Keratinocyte (primary cell): Measurements from ENCODE around the gene TMEM181. TPM values are rescaled to one million over a fixed set of nuclear protein-coding genes. Genes with fewer than 3 reads are reported as not detected.

ENCODE experiments used
- DNase-seq: peaks from one replicate; pipeline ENCODE4 v3.0.0-alpha.2; 2011; ENCODE audit warnings: low read depth, missing footprints, low spot score
- FAIRE-seq: peaks from 2 replicates; lab custom pipeline; 2011; peaks lifted over from hg19 to GRCh38; lab: Jason Lieb, UNC
- H2AFZ ChIP-seq: 2 replicates; pipeline ENCODE4 v1.6.0; 2012; ENCODE audit warnings: low read length, control low read depth, inconsistent platforms; ENCODE audit not compliant: control insufficient read depth
- H3K27ac ChIP-seq: 2 replicates; pipeline ENCODE4 v1.5.1; 2011; ENCODE audit warnings: low read length; ENCODE audit not compliant: control insufficient read depth, insufficient read depth
- H3K27me3 ChIP-seq: 3 replicates; pipeline ENCODE4 v1.6.0; 2011; ENCODE audit warnings: low read length; ENCODE audit not compliant: control insufficient read depth, insufficient read depth; ENCODE audit errors: extremely low read depth
- H3K36me3 ChIP-seq, 2 experiments: 2 replicates in 1 of 2; 3 replicates in 1 of 2; pipeline ENCODE4 v1.5.1; 2011; ENCODE audit warnings: low read length in 2 of 2, mild to moderate bottlenecking in 1 of 2; ENCODE audit not compliant: control insufficient read depth in 2 of 2, insufficient read depth in 2 of 2; ENCODE audit errors: extremely low read depth in 1 of 2
- H3K4me1 ChIP-seq: 3 replicates; pipeline ENCODE4 v1.5.1; 2011; ENCODE audit warnings: low read length; ENCODE audit not compliant: control insufficient read depth, insufficient read depth; ENCODE audit errors: extremely low read depth
- H3K4me2 ChIP-seq: 3 replicates; pipeline ENCODE4 v1.6.0; 2011; ENCODE audit warnings: low read depth, low read length; ENCODE audit not compliant: control insufficient read depth, insufficient read depth; ENCODE audit errors: extremely low read depth
- H3K4me3 ChIP-seq, 3 experiments: fragments of 200-600 bp in 1 of 3; sonication (generic) in 1 of 3; 2 replicates in 2 of 3; 3 replicates in 1 of 3; pipeline ENCODE4 v1.5.1; 2011 to 2016; ENCODE audit warnings: low read length in 3 of 3, mild to moderate bottlenecking in 3 of 3, control low read depth in 2 of 3, inconsistent platforms in 1 of 3, low read depth in 1 of 3, mixed read lengths in 1 of 3, mixed run types in 1 of 3, moderate library complexity in 1 of 3; ENCODE audit not compliant: control insufficient read depth in 2 of 3, insufficient read depth in 2 of 3; ENCODE audit errors: extremely low read depth in 1 of 3
- H3K79me2 ChIP-seq: 2 replicates; pipeline ENCODE4 v1.6.0; 2012; ENCODE audit warnings: low read length; ENCODE audit not compliant: control insufficient read depth, insufficient read depth
- H3K9ac ChIP-seq: 3 replicates; pipeline ENCODE4 v1.6.0; 2011; ENCODE audit warnings: low read length; ENCODE audit not compliant: control insufficient read depth, insufficient read depth; ENCODE audit errors: extremely low read depth
- H3K9me1 ChIP-seq: 3 replicates; pipeline ENCODE4 v1.6.0; 2011; ENCODE audit warnings: low read length; ENCODE audit not compliant: control insufficient read depth, insufficient read depth; ENCODE audit errors: extremely low read depth
- H3K9me3 ChIP-seq: 2 replicates; pipeline ENCODE4 v1.5.1; 2012; ENCODE audit warnings: low read depth, low read length; ENCODE audit not compliant: control insufficient read depth
- H4K20me1 ChIP-seq: 3 replicates; pipeline ENCODE4 v1.6.0; 2011; ENCODE audit warnings: low read length; ENCODE audit not compliant: control insufficient read depth, insufficient read depth; ENCODE audit errors: extremely low read depth
- EZH2 ChIP-seq: IDR thresholded peaks from one replicate; pipeline ENCODE4 v1.6.1; 2012; ENCODE audit warnings: inconsistent platforms, mild to moderate bottlenecking, low read length, moderate library complexity
- dilution Hi-C: fragments of 300-500 bp; cut with MboI; formaldehyde crosslinking; loops from one replicate; pipeline ENCODE4 v1.7.0; 2020; ENCODE audit warnings: low sequenced_read_pairs; ENCODE audit not compliant: extremely low pct_ligation_motif_present
- polyA plus RNA-seq, 5 experiments: library from polyadenylated mRNA; depleted of rRNA in 3 of 5; stranded (reverse) in 3 of 5; stranded (forward) in 1 of 5; unstranded in 1 of 5; fragments of >200 nt; gene quantifications; 1 replicate in 1 of 5; 2 replicates in 3 of 5; 3 replicates in 1 of 5; pipeline versions ENCODE4 v1.2.1 to v1.2.3, GENCODE V29; 2011 to 2012; ENCODE audit warnings: missing spikeins in 2 of 5, low read depth in 1 of 5, low replicate concordance in 1 of 5
- TF ChIP-seq, protein P1 (sequence below), 3 experiments: IDR thresholded peaks in 1 of 3; conservative IDR thresholded peaks in 1 of 3; optimal IDR thresholded peaks in 1 of 3; 2 replicates in 2 of 3; 3 replicates in 1 of 3; pipeline versions ENCODE3 to v1.5.1; 2011; ENCODE audit warnings: low read length in 3 of 3, mild to moderate bottlenecking in 3 of 3, moderate library complexity in 2 of 3, control low read depth in 1 of 3, inconsistent platforms in 1 of 3; ENCODE audit not compliant: insufficient read depth in 2 of 3; ENCODE audit errors: extremely low read depth in 1 of 3

Gene TMEM181
- polyA plus RNA-seq, 1 donor (not counting 4 experiments of a cell fraction or from before 2014, with no cell fraction given): 31.9 TPM

DNA sequence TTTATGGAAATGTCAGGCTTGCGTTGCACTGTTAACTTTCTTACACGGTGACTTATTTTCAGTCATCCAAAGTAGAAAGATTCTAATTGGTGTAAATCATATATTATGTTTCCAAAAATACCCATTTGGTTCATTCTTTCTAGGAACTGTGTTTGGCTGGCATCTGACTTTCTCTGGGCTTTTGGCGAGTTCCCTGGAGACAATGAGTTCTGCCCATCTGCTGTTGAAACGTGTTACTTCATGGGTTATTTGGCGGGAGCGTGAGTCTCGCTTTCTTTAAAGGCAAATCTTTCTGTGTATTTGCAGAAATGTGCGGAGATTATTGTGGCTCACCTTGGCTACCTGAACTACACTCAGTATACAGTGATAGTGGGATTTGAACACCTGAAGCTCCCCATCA, 29.5 kb downstream of the TMEM181 start:
- H3K9me1 ChIP-seq: no peaks in the 10 kb centered on the region
- H3K79me2 ChIP-seq: no peaks in the 10 kb centered on the region
- FAIRE-seq (no peak), DNase-seq (no peak)
- H3K27me3 ChIP-seq: no peaks in the 10 kb centered on the region
- H3K9me3 ChIP-seq: no peaks in the 10 kb centered on the region
- dilution Hi-C loops: no loop called here
- no peak overlapping the region for H3K9ac ChIP-seq
- no peaks in the 10 kb centered on the region for H3K4me1 ChIP-seq
- H2AFZ ChIP-seq: no peak overlapping the region
- TF ChIP-seq, protein P1, sequence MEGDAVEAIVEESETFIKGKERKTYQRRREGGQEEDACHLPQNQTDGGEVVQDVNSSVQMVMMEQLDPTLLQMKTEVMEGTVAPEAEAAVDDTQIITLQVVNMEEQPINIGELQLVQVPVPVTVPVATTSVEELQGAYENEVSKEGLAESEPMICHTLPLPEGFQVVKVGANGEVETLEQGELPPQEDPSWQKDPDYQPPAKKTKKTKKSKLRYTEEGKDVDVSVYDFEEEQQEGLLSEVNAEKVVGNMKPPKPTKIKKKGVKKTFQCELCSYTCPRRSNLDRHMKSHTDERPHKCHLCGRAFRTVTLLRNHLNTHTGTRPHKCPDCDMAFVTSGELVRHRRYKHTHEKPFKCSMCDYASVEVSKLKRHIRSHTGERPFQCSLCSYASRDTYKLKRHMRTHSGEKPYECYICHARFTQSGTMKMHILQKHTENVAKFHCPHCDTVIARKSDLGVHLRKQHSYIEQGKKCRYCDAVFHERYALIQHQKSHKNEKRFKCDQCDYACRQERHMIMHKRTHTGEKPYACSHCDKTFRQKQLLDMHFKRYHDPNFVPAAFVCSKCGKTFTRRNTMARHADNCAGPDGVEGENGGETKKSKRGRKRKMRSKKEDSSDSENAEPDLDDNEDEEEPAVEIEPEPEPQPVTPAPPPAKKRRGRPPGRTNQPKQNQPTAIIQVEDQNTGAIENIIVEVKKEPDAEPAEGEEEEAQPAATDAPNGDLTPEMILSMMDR (optimal IDR thresholded peaks at IDR 0.05 in 1 of 3, IDR thresholded peaks at IDR 0.05 in 1 of 3, conservative IDR thresholded peaks at IDR 0.05 in 1 of 3; ENCODE audit: extremely low read depth in 1 of 3, insufficient read depth in 2 of 3, low read length in 3 of 3): no peak
- no peak for TF ChIP-seq EZH2
- no peak overlapping the region for H3K27ac ChIP-seq
- no peaks in the 10 kb centered on the region for H4K20me1 ChIP-seq
- peaks cover 45 to 53% of the 10 kb centered on the region in 2 experiments for H3K36me3 ChIP-seq
- H3K4me3 ChIP-seq: no peak overlapping the region
- H3K4me2 ChIP-seq: no peak overlapping the region

DNA sequence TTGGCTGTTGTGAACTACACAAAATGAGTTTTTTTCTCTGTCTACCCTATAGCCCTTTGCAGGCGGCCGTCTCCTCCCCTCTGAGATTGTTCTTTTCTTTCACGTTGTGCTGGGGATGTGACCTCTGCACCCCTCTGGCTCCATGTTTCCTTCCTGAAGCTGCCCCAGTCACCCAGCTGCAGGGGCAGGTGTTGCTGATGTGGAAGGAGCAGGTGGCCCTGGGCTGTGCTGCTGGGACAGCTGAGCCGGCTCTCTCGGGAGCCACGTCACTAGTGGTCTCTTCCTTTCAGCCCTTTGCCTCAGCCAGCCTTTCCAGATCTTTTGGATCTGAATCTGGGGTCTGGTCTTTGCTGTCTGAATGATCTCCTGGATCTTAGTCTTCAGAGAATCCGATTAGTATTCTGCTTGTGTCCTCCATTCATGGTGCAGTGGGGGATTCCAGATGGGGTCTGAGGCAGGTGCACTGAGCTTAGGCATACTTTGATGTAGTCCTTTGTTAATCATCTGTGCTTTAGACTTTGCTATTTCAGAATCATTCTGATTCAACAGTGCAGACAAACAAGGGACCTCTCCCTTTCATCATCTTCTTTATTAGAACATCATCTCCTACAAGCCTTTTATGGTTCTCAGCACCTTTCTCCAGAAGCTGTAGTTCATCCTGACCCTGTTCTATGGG, 31.4 kb downstream of the TMEM181 start:
- no peaks in the 10 kb centered on the region for H3K27me3 ChIP-seq
- DNase-seq (no peak), FAIRE-seq (no peak)
- no peak overlapping the region for H3K4me2 ChIP-seq
- H3K36me3 ChIP-seq: peaks cover 35 to 44% of the 10 kb centered on the region in 2 experiments
- H3K27ac ChIP-seq: no peak overlapping the region
- no peaks in the 10 kb centered on the region for H4K20me1 ChIP-seq
- no peaks in the 10 kb centered on the region for H3K4me1 ChIP-seq
- no peaks in the 10 kb centered on the region for H3K9me3 ChIP-seq
- no peak overlapping the region for H3K9ac ChIP-seq
- H3K9me1 ChIP-seq: no peaks in the 10 kb centered on the region
- no peaks in the 10 kb centered on the region for H3K79me2 ChIP-seq
- dilution Hi-C loops: no loop called here
- H2AFZ ChIP-seq: no peak overlapping the region
- no peak for TF ChIP-seq EZH2
- TF ChIP-seq, protein P1 (optimal IDR thresholded peaks at IDR 0.05 in 1 of 3, IDR thresholded peaks at IDR 0.05 in 1 of 3, conservative IDR thresholded peaks at IDR 0.05 in 1 of 3; ENCODE audit: extremely low read depth in 1 of 3, insufficient read depth in 2 of 3, low read length in 3 of 3): no peak
- H3K4me3 ChIP-seq: no peak overlapping the region
